NCI-H187 treated with DMSO at 0.1 percent for 48 hours (cell line): Measurements from ENCODE around the gene ZNF776.
"Not testable (repeated sequence)": the region's sequence is repeated elsewhere in the genome, so short reads cannot be mapped to it uniquely, and the experiment has no call there.

ENCODE experiments used
- DNase-seq: peaks from one replicate; lab custom pipeline; 2025; lab: John Stamatoyannopoulos, UW

The ZNF776 gene

DNA sequence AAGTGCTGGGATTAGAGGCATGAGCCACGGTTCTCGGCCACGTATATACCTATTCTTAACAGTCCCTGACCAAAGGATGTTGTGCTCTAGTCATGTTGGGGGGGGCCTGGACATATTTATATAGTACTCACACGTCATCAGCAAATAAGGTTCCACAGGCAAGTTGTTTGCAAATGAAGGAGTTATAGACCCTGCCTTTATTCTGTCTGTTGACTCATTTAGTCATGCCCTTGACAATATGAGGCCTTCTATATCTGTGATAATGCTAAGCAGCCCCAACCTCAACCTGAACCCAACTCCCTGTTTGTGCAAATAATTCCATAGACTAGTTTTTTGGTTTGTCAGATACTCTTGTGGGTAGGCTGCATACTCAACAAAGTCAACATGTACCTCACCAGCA, 31.7 kb downstream of the ZNF776 start:
- no peak for DNase-seq

DNA sequence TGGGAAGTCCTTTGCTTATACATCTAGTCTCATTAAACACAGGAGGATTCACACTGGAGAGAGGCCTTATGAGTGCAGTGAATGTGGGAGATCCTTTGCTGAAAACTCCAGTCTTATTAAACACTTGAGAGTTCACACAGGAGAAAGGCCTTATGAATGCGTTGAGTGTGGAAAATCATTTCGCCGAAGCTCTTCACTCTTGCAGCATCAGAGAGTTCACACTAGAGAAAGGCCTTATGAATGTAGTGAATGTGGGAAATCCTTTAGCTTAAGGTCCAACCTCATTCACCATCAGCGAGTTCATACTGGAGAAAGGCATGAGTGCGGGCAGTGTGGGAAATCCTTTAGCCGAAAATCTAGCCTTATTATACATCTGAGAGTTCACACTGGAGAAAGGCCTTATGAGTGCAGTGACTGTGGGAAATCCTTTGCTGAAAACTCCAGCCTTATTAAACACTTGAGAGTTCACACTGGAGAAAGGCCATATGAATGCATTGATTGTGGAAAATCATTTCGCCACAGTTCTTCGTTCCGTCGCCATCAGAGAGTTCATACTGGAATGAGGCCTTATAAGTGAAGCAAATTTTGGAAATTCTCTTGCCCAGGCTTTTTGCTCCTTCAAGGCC, 32.7 kb downstream of the ZNF776 start:
- no peak for DNase-seq

DNA sequence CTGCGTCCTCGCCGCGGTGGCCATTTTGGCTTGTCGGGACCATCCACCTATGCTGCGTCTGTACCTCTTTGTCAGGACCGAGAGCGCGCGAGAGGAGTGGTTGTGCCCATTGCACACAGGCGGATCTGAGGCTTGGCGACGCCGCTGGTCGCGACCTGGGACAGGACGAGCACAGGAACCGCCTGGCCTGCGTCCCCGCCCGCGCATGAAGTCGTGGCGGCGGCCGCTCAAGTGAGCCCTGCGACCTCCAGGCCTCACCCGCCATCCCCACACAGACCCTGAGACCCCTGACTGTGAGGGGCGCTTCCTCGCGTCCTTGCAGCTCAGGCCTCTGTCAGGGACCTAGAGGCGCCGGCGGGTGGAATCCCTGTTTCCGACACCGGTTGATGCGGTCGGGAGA, 39.7 kb downstream of the ZNF776 start:
- DNase-seq = no peak

DNA sequence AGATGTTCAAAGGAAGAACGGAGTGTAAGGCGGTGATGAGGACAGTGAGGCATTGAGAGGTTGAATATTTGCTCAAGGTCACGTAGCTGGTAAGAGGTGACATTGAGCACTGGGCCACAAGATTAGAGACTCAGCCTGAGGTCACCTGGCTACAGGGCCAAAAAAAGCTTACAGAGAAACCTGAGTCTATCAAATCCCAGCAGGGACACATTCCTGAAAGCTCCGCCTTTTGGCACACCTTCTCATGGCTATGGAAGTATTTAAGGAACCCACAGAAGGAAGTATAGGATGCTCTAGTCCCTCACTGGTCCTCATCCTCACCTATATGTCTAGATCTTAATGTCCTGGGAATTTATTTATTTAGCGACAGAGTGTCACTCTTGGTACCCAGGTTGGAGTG, 40.3 kb downstream of the ZNF776 start:
- DNase-seq = no peak

DNA sequence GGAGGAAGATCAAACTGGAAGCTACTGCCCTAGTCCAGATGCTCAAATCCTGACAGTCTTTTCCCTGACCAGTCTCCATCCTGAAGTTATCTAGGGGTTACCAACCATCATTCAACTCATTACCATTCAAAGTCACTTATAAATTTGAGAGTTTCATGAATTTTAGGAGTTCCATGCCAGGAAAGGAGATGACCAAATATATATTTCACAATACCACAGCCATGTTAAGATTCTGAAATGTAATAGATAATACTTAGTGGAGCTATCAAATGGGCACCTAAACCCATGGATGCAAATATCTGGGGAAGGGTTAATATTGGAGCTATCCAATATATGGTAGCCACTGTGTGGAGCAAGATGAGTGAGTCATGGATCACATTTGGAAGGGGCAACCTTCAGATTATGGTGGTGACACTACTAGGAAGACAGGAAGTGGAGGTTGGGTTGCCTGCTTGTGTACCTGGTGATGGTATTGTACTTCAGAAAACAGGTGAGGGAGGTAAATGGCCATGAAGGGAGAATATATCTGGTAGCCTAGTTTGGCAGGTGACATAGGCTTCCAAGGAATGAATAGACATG, 41.6 kb downstream of the ZNF776 start:
- no peak for DNase-seq

DNA sequence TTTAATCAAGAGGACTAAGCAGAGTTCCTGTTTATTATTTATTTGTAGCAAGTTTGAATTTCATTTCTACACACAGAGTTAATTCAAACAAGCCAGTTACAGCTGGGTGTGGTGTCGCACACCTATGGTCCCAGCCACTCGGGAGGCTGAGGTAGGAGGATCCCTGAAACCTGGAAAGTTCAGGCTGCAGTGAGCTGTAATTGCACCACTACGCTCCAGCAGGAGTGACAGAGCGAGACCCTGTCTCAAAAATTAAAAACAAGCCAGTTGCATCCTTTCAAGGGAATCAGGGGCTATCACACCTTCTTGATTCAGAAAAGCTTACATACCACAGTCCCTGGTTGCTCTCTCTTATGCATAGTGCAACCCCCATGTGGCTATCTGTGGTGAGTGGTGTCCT, 42.7 kb downstream of the ZNF776 start:
- DNase-seq = no peak

DNA sequence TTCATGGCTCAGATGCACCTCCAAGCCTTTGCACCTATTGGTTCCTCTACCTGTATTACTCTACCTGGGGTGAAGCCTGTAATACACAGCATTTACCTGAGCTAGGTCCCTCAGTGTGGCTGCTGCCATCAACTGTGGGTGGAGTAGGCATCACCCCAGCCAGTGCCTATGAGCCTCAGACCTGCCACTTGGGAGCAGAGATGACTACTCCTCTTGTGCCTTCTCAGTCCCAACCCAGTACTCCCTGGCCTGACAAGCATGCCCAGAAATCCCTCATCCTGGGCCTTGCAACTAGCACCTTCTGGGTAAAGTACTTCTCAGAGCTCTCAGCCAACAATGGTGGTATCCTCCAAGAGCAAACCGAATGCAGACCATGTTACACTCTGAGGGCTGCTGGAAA, 50.0 kb downstream of the ZNF776 start:
- DNase-seq = not testable (repeated sequence)

DNA sequence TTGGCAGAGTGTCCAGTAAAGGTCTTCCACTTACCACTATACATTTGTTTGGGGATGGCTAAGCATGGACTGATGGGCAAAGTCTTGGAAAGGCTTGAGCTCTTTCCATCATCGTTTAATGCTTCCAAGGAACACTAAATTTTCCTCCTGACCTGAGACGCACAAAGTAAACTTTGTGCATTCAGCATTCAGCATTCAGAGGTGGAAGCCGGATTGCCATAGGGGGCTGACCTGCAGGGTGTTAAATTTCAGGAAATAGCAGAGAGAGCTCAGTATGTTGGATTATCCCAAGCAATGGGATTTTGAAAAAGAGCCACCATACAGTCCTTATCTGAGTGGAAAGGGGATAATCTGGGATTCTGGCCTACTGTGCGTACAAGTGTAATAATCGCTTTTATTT, 54.1 kb downstream of the ZNF776 start:
- DNase-seq = no peak

DNA sequence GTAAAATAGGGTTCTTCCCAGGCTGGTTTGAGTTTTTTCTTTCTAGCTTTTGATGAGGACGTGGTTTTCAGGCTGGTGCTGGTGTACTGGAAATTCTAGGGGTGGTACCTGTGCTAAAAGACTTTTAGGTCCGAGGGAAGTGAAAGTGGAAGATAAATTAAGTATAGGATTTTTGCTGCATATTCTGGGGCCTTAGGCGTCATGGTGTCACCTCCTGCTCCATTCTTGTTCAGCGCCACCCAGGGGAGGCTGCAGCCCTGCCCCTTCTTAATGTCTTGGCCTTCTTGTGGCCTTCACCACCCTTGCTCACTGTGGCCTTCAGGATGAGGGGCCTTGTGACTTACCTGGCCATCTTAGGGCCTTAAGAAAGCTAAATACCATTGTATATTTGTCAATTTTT, 55.7 kb downstream of the ZNF776 start:
- no peak for DNase-seq

DNA sequence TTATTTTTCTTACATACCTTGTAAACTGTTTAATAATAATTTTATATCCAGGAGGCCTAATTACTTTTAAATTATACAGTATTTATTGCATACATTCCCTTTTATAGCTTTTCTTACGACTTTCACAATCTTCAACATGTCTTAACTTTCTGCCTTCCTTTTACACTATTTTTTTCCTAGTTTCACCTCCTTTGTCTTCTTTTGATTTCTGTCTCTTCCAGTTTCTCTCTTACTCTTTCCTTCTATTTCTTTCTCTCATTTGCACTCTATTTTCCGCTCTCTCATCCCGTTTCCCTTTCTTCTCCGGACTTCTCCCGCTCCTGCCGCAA, 56.6 kb downstream of the ZNF776 start:
- no peak for DNase-seq

DNA sequence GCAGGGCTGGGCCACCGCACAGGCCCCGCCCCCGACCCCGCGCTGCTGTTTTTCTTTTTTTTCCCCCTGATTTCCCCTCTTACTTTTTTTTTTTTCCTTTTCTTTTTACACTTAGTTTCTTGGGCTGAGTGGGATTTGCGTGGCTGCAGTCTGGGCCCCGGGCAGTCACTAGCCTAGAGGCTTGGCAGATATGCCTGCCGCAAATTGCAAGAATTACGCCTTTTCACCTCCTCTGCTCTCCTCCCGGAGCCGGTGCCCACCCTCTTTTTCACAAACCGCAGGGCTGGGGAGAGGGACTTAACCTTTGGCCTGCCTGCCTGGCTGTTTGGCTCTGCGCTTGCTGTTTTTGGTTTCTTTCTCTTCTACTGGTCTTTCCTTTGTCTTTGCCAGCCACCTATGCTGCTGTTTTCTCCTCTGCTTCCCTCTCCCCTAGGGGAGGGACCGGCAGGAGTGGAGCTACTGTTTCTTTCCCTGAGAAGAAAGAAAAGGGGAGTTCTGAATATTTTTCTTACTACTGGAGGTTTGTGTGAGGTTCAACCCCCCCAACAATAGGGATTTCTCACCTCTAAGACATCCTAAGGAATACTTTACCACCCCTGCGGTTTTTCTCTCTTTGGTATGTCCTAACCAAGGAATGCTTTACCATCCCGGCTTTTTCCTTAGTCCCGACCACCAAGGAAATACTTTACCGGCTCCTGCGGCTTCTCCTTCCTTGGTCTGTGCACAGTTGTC, 57.1 kb downstream of the ZNF776 start:
- DNase-seq = no peak

DNA sequence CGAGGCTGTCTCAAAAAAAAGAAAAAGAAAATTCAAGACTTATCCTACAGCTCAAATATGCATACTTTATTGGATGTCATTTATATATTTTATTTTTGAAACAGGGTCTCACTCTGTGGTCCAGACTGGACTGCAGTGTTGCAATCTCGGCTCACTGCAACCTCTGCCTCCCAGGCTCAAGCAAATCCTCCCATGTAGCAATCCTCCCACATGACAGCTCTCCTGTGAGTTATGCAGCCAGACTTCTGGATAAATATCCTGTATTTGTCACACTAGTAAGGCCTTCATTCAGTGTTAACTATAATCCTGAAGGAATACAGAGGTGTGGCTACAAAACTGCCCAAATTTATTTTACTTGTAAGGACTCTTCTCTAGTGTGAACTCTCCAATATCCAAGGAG, 60.9 kb downstream of the ZNF776 start:
- DNase-seq = no peak
